Measurements from ENCODE around the gene RNF32. TPM values are rescaled to one million over a fixed set of nuclear protein-coding genes. Genes with fewer than 3 reads are reported as not detected.
A peak's percentile ranks its signal among the peaks of the same experiment; 100 is the strongest.
"Not testable (repeated sequence)": the region's sequence is repeated elsewhere in the genome, so short reads cannot be mapped to it uniquely, and the experiment has no call there.

Gene RNF32
- polyA plus RNA-seq, 1 donor: 3.7 TPM

DNA sequence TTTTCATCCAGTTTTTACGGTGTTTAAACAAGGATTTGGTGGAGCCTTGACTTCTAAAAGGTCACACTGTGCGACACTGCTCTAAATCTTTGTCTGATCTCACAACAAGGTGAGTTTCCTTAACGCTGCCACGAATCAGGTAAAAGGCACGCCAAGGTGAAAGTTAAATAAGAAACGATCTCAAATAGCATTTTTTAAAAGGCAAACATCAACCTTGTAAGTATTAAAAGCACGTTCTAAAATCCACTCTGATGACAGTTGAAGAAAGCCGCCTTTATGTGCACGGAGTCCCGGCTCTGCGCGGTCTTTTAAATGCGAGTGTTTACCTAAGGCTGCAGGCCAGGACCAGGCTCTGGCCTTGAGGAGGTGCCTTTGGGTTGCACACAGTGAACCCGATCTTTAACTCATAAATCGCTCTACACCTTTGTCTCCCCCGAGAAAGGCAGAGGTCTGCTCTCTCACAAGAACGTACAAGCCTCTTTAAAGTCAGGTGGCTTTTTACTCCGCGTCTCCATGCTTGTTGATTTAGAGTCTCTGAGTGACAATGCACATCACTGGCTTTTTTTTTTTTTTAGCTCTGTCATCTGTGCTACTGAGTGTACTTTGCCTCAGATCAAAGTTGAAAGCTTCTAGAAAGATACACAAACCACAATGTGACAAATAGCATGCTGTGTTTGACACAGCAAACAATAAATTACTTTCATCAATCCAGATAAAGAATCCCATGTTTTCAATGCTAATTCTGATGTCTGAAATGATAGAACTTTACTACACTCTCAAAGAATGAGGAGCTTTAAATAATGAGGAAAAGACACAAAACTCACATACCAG lies 25.9 kb upstream of the RNF32 start:
- peak; percentile 81 to 93 for DNase-seq
- Histone ChIP-seq H3K9me3 (ENCODE audit: control insufficient read depth, low read depth, low read length) (no peaks in the 10 kb centered on the region), H3K27me3 (ENCODE audit: control insufficient read depth, insufficient read depth, low read length) (no peaks in the 10 kb centered on the region), H3K27ac (ENCODE audit: low read length) (peak overlapping the region; percentile 72), H3K36me3 (ENCODE audit: control insufficient read depth, insufficient read depth, low read length) (no peaks in the 10 kb centered on the region), H3K4me3 (ENCODE audit: low read length) (no peak overlapping the region), H3K4me1 (ENCODE audit: control insufficient read depth, insufficient read depth, low read length) (peaks cover 64% of the 10 kb centered on the region)
- WGBS (ENCODE audit: insufficient coverage, low lambda C conversion rate): 24% methylated on average over 3 of the region's 19 CpGs

- Histone ChIP-seq H3K4me1 (ENCODE audit: control insufficient read depth, insufficient read depth, low read length) (peaks cover 50% of the 10 kb centered on the region), H3K4me3 (ENCODE audit: low read length) (peak overlapping the region; percentile 39), H3K36me3 (ENCODE audit: control insufficient read depth, insufficient read depth, low read length) (no peaks in the 10 kb centered on the region), H3K27me3 (ENCODE audit: control insufficient read depth, insufficient read depth, low read length) (no peaks in the 10 kb centered on the region), H3K27ac (ENCODE audit: low read length) (peak overlapping the region; percentile 72), H3K9me3 (ENCODE audit: control insufficient read depth, low read depth, low read length) (no peaks in the 10 kb centered on the region)
- WGBS (ENCODE audit: insufficient coverage, low lambda C conversion rate): 13% methylated on average over 5 of the region's 92 CpGs
- DNase-seq: peak in 1 of 2 donors; percentile 72
These were observed 24.0 kb upstream of the RNF32 start for GRCh38 chr7:156616269-156617202.

GRCh38 chr7:156617215-156617614 lies 23.4 kb upstream of the RNF32 start:
- H3K36me3 ChIP-seq (ENCODE audit: control insufficient read depth, insufficient read depth, low read length): no peaks in the 10 kb centered on the region
- 44% methylated on average over 2 of the region's 11 CpGs for WGBS (ENCODE audit: insufficient coverage, low lambda C conversion rate)
- peak in 1 of 2 donors; percentile 69 for DNase-seq
- no peaks in the 10 kb centered on the region for H3K27me3 ChIP-seq (ENCODE audit: control insufficient read depth, insufficient read depth, low read length)
- H3K27ac ChIP-seq (ENCODE audit: low read length): peak overlapping the region; percentile 64
- H3K4me3 ChIP-seq (ENCODE audit: low read length): peak overlapping the region; percentile 37
- H3K4me1 ChIP-seq (ENCODE audit: control insufficient read depth, insufficient read depth, low read length): peaks cover 43% of the 10 kb centered on the region
- no peaks in the 10 kb centered on the region for H3K9me3 ChIP-seq (ENCODE audit: control insufficient read depth, low read depth, low read length)

GRCh38 chr7:156618078-156618779 lies 22.3 kb upstream of the RNF32 start:
- Histone ChIP-seq H3K27ac (ENCODE audit: low read length) (no peak overlapping the region), H3K36me3 (ENCODE audit: control insufficient read depth, insufficient read depth, low read length) (no peaks in the 10 kb centered on the region), H3K4me1 (ENCODE audit: control insufficient read depth, insufficient read depth, low read length) (peaks cover 33% of the 10 kb centered on the region), H3K9me3 (ENCODE audit: control insufficient read depth, low read depth, low read length) (no peaks in the 10 kb centered on the region), H3K27me3 (ENCODE audit: control insufficient read depth, insufficient read depth, low read length) (no peaks in the 10 kb centered on the region), H3K4me3 (ENCODE audit: low read length) (no peak overlapping the region)
- DNase-seq: no peak
- WGBS (ENCODE audit: insufficient coverage, low lambda C conversion rate): 100% methylated on average over 1 of the region's 18 CpGs

GRCh38 chr7:156618780-156619367 lies 21.7 kb upstream of the RNF32 start:
- DNase-seq: no peak
- 87% methylated on average over 3 of the region's 14 CpGs for WGBS (ENCODE audit: insufficient coverage, low lambda C conversion rate)

DNA sequence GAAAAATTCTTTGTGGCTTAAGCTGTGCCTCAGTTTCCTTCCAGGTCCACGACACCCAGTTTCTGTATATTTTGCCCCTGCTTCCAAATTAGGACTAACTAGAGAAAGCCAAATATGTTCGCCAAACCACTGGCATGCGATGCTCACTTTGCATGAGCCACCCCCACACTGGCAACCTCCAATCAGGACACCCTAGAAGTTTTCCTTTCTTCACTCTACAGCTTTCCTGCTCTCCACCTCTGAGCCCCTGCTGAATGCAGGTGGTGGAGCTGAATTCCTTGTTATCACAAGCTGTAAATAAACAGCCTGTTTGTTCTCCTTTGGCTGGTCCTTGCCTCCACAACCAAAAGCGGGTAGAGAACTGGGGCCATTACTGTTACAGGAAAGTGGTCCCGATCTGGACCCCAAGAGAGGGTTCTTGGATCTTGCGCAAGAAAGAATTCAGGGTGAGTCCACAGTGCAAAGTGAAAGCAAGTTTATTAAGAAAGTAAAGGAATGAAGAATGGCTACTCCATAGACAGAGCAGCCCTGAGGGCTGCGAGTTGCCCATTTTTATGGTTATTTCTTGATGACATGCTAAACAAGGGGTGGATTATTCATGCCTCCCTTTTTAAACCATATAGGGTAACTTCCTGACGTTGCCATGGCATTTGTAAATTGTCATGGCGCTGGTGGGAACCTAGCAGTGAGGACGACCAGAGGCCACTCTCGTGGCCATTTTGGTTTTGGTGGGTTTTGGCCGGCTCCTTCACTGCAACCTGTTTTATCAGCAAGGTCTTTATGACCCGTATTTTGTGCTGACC lies 20.9 kb upstream of the RNF32 start:
- not testable (repeated sequence) for H3K36me3 ChIP-seq (ENCODE audit: control insufficient read depth, insufficient read depth, low read length); H3K27me3 ChIP-seq (ENCODE audit: control insufficient read depth, insufficient read depth, low read length); H3K4me3 ChIP-seq (ENCODE audit: low read length); H3K27ac ChIP-seq (ENCODE audit: low read length); H3K9me3 ChIP-seq (ENCODE audit: control insufficient read depth, low read depth, low read length)
- peaks cover 19% of the 10 kb centered on the region for H3K4me1 ChIP-seq (ENCODE audit: control insufficient read depth, insufficient read depth, low read length)
- no CpG with 5 or more reads among the region's 13 CpGs for WGBS (ENCODE audit: insufficient coverage, low lambda C conversion rate)
- DNase-seq: peak in 1 of 2 donors; percentile 23

More at GRCh38 chr7:156618780-156619367, 21.7 kb upstream of the RNF32 start:
- Histone ChIP-seq H3K27me3 (ENCODE audit: control insufficient read depth, insufficient read depth, low read length) (no peaks in the 10 kb centered on the region), H3K4me3 (ENCODE audit: low read length) (no peak overlapping the region), H3K36me3 (ENCODE audit: control insufficient read depth, insufficient read depth, low read length) (no peaks in the 10 kb centered on the region), H3K4me1 (ENCODE audit: control insufficient read depth, insufficient read depth, low read length) (peaks cover 26% of the 10 kb centered on the region), H3K27ac (ENCODE audit: low read length) (no peak overlapping the region), H3K9me3 (ENCODE audit: control insufficient read depth, low read depth, low read length) (no peaks in the 10 kb centered on the region)

DNA sequence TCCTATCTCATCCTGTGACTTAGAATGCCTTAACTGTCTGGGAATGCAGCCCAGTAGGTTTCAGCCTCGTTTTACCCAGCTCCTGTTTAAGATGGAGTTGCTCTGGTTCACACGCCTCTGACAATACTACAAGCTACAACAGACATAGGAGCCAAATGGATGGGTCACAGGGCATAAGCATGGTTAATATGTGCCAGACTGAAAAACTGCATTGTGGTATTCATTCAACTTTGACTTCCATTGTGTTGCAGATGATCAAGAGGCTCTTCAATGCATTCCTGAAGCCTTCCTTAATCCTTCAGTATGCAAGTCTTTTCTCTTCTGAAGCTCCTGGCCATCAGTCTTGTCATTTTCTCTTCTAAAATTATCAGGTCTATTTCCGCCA lies 20.3 kb upstream of the RNF32 start:
- H3K9me3 ChIP-seq (ENCODE audit: control insufficient read depth, low read depth, low read length): no peaks in the 10 kb centered on the region
- no peak overlapping the region for H3K27ac ChIP-seq (ENCODE audit: low read length)
- peak in 1 of 2 donors; percentile 9 for DNase-seq
- no peaks in the 10 kb centered on the region for H3K36me3 ChIP-seq (ENCODE audit: control insufficient read depth, insufficient read depth, low read length)
- peaks cover 19% of the 10 kb centered on the region for H3K4me1 ChIP-seq (ENCODE audit: control insufficient read depth, insufficient read depth, low read length)
- no peak overlapping the region for H3K4me3 ChIP-seq (ENCODE audit: low read length)
- H3K27me3 ChIP-seq (ENCODE audit: control insufficient read depth, insufficient read depth, low read length): no peaks in the 10 kb centered on the region
- WGBS (ENCODE audit: insufficient coverage, low lambda C conversion rate): no CpG with 5 or more reads among the region's 3 CpGs

GRCh38 chr7:156621652-156622051 lies 18.9 kb upstream of the RNF32 start:
- Histone ChIP-seq H3K9me3 (ENCODE audit: control insufficient read depth, low read depth, low read length) (no peaks in the 10 kb centered on the region), H3K27me3 (ENCODE audit: control insufficient read depth, insufficient read depth, low read length) (no peaks in the 10 kb centered on the region), H3K4me1 (ENCODE audit: control insufficient read depth, insufficient read depth, low read length) (peaks cover 12% of the 10 kb centered on the region), H3K36me3 (ENCODE audit: control insufficient read depth, insufficient read depth, low read length) (no peaks in the 10 kb centered on the region), H3K4me3 (ENCODE audit: low read length) (no peak overlapping the region), H3K27ac (ENCODE audit: low read length) (peak overlapping the region; percentile 50)
- peak in 1 of 2 donors; percentile 71 for DNase-seq

DNA sequence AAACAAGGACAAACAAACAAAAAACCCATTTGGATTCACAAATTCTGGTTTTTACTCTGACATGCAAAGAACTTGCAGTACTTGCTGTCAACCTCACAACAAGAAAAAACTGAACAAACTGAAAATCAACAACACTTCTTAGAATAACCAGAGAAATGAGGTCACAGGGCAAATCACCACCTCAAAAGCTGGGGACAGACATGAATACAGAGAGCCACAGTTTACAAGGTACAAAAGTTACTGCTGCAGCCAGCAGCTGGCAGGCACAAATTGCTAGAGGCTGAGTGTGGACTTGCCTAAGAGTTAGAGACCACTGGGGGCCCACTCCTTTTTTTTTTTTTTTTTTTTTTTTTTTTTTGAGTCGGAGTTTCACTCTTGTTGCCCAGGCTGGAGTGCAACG lies 15.0 kb upstream of the RNF32 start:
- Histone ChIP-seq H3K9me3 (ENCODE audit: control insufficient read depth, low read depth, low read length) (peaks cover 18% of the 10 kb centered on the region), H3K36me3 (ENCODE audit: control insufficient read depth, insufficient read depth, low read length) (no peaks in the 10 kb centered on the region)
- no CpG with 5 or more reads among the region's 2 CpGs for WGBS (ENCODE audit: insufficient coverage, low lambda C conversion rate)

More for the DNA sequence above, 15.0 kb upstream of the RNF32 start:
- Histone ChIP-seq H3K4me3 (ENCODE audit: low read length) (no peak overlapping the region), H3K27me3 (ENCODE audit: control insufficient read depth, insufficient read depth, low read length) (no peaks in the 10 kb centered on the region), H3K4me1 (ENCODE audit: control insufficient read depth, insufficient read depth, low read length) (peaks cover under 1% of the 10 kb centered on the region), H3K27ac (ENCODE audit: low read length) (no peak overlapping the region)
- DNase-seq: peak in 1 of 2 donors; percentile 54
